Measurements from ENCODE around the gene XPO6. TPM values are rescaled to one million over a fixed set of nuclear protein-coding genes. Genes with fewer than 3 reads are reported as not detected.

XPO6 gene
- total RNA-seq, 1 donor from 2014 or later: 155 TPM

- no peak overlapping the region for H3K4me3 Mint-ChIP-seq (ENCODE audit: unreplicated experiment)
- TF ChIP-seq, protein P1, sequence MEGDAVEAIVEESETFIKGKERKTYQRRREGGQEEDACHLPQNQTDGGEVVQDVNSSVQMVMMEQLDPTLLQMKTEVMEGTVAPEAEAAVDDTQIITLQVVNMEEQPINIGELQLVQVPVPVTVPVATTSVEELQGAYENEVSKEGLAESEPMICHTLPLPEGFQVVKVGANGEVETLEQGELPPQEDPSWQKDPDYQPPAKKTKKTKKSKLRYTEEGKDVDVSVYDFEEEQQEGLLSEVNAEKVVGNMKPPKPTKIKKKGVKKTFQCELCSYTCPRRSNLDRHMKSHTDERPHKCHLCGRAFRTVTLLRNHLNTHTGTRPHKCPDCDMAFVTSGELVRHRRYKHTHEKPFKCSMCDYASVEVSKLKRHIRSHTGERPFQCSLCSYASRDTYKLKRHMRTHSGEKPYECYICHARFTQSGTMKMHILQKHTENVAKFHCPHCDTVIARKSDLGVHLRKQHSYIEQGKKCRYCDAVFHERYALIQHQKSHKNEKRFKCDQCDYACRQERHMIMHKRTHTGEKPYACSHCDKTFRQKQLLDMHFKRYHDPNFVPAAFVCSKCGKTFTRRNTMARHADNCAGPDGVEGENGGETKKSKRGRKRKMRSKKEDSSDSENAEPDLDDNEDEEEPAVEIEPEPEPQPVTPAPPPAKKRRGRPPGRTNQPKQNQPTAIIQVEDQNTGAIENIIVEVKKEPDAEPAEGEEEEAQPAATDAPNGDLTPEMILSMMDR (IDR thresholded peaks at IDR 0.05; ENCODE audit: unreplicated experiment): no peak
- H3K27ac Mint-ChIP-seq (ENCODE audit: unreplicated experiment): no peak overlapping the region
- no peak for DNase-seq (ENCODE audit: low spot score)
- H3K36me3 Mint-ChIP-seq (ENCODE audit: low read depth, unreplicated experiment): peaks cover 10% of the 10 kb centered on the region
- H3K4me1 Mint-ChIP-seq (ENCODE audit: unreplicated experiment): peaks cover 4% of the 10 kb centered on the region
- peaks cover 4% of the 10 kb centered on the region for H3K27me3 Mint-ChIP-seq (ENCODE audit: unreplicated experiment)
- no peaks in the 10 kb centered on the region for H3K9me3 Mint-ChIP-seq (ENCODE audit: unreplicated experiment)
These were observed 30.2 kb downstream of the XPO6 start for GRCh38 chr16:28181515-28181914.

- no peak overlapping the region for H3K4me3 Mint-ChIP-seq (ENCODE audit: unreplicated experiment)
- peaks cover 4% of the 10 kb centered on the region for H3K4me1 Mint-ChIP-seq (ENCODE audit: unreplicated experiment)
- TF ChIP-seq, protein P1 (IDR thresholded peaks at IDR 0.05; ENCODE audit: unreplicated experiment): no peak
- H3K27ac Mint-ChIP-seq (ENCODE audit: unreplicated experiment): no peak overlapping the region
- H3K9me3 Mint-ChIP-seq (ENCODE audit: unreplicated experiment): no peaks in the 10 kb centered on the region
- H3K27me3 Mint-ChIP-seq (ENCODE audit: unreplicated experiment): peaks cover 4% of the 10 kb centered on the region
- peaks cover 6% of the 10 kb centered on the region for H3K36me3 Mint-ChIP-seq (ENCODE audit: low read depth, unreplicated experiment)
- DNase-seq (ENCODE audit: low spot score): no peak
These were observed 30.9 kb downstream of the XPO6 start for GRCh38 chr16:28180655-28181460.

GRCh38 chr16:28179354-28179753 is 32.4 kb downstream of the XPO6 start:
- no peaks in the 10 kb centered on the region for H3K9me3 Mint-ChIP-seq (ENCODE audit: unreplicated experiment)
- no peak for DNase-seq (ENCODE audit: low spot score)
- peaks cover 4% of the 10 kb centered on the region for H3K4me1 Mint-ChIP-seq (ENCODE audit: unreplicated experiment)
- TF ChIP-seq, protein P1 (IDR thresholded peaks at IDR 0.05; ENCODE audit: unreplicated experiment): no peak
- H3K27ac Mint-ChIP-seq (ENCODE audit: unreplicated experiment): no peak overlapping the region
- H3K36me3 Mint-ChIP-seq (ENCODE audit: low read depth, unreplicated experiment): peaks cover 17% of the 10 kb centered on the region
- H3K4me3 Mint-ChIP-seq (ENCODE audit: unreplicated experiment): no peak overlapping the region
- peaks cover 4% of the 10 kb centered on the region for H3K27me3 Mint-ChIP-seq (ENCODE audit: unreplicated experiment)

DNA sequence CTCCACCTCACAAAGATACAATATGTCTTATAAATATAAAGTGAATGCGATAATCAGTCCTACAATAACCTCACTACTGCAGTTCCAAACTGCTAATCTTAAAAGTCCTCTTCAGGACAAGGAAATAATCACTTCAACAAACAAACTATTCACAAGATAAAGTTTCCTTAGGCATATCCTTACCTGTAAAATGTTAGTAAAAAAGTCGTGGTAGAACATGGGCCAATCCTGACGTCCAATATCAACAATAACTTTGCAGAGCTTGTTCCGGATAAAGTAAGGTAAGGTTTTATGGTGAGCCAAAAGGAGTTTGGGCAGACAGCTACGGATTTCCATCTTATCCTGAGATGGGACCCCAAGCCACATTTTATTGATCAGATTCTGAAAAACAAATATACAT is 36.0 kb downstream of the XPO6 start:
- no peak for DNase-seq (ENCODE audit: low spot score)
- Mint-ChIP-seq H3K27me3 (ENCODE audit: unreplicated experiment) (peaks cover 3% of the 10 kb centered on the region), H3K4me1 (ENCODE audit: unreplicated experiment) (peaks cover 4% of the 10 kb centered on the region), H3K27ac (ENCODE audit: unreplicated experiment) (no peak overlapping the region), H3K36me3 (ENCODE audit: low read depth, unreplicated experiment) (peaks cover 23% of the 10 kb centered on the region), H3K9me3 (ENCODE audit: unreplicated experiment) (no peaks in the 10 kb centered on the region), H3K4me3 (ENCODE audit: unreplicated experiment) (no peak overlapping the region)
- TF ChIP-seq, protein P1 (IDR thresholded peaks at IDR 0.05; ENCODE audit: unreplicated experiment): no peak

- DNase-seq (ENCODE audit: low spot score): no peak
- H3K27me3 Mint-ChIP-seq (ENCODE audit: unreplicated experiment): peaks cover 3% of the 10 kb centered on the region
- peaks cover 28% of the 10 kb centered on the region for H3K36me3 Mint-ChIP-seq (ENCODE audit: low read depth, unreplicated experiment)
- H3K27ac Mint-ChIP-seq (ENCODE audit: unreplicated experiment): no peak overlapping the region
- no peak overlapping the region for H3K4me3 Mint-ChIP-seq (ENCODE audit: unreplicated experiment)
- H3K9me3 Mint-ChIP-seq (ENCODE audit: unreplicated experiment): no peaks in the 10 kb centered on the region
- no peaks in the 10 kb centered on the region for H3K4me1 Mint-ChIP-seq (ENCODE audit: unreplicated experiment)
- TF ChIP-seq, protein P1 (IDR thresholded peaks at IDR 0.05; ENCODE audit: unreplicated experiment): no peak
These were observed 39.4 kb downstream of the XPO6 start for GRCh38 chr16:28172336-28172735.
